ENCODE data around the gene CLMN. TPM values are rescaled to one million over a fixed set of nuclear protein-coding genes. Genes with fewer than 3 reads are reported as not detected.

Gene CLMN
- total RNA-seq, 2 experiments from 2014 or later, result 0.27 to 0.67 TPM

GRCh38 chr14:95302667-95303506 is 16.8 kb downstream of the CLMN start:
- no peak overlapping the region for H3K27ac Mint-ChIP-seq
- ChIA-PET CTCF (no interaction called here), POLR2A (no interaction called here)
- Histone ChIP-seq H3K27ac (ENCODE audit: low read depth in 1 of 2, low read length in 2 of 2) (no peak overlapping the region), H3K27me3 (ENCODE audit: control insufficient read depth in 1 of 2, insufficient read depth in 2 of 2, low read length in 2 of 2) (peaks cover 0 to 2% of the 10 kb centered on the region in 2 experiments), H3K36me3 (ENCODE audit: insufficient read depth, low read length) (no peaks in the 10 kb centered on the region), H3K9me3 (ENCODE audit: control insufficient read depth in 1 of 2, insufficient read depth in 1 of 2, low read length in 2 of 2) (peaks cover 0 to 5% of the 10 kb centered on the region in 2 experiments), H3K4me3 (ENCODE audit: low read length) (no peak overlapping the region), H3K4me1 (ENCODE audit: insufficient read depth, low read length) (no peaks in the 10 kb centered on the region)
- H3K36me3 Mint-ChIP-seq (ENCODE audit: low read depth), result no peaks in the 10 kb centered on the region
- peaks cover 32% of the 10 kb centered on the region for H3K27me3 Mint-ChIP-seq
- no peaks in the 10 kb centered on the region for H3K4me1 Mint-ChIP-seq (ENCODE audit: low read depth)
- no peak overlapping the region for H3K4me3 Mint-ChIP-seq
- intact Hi-C loops (cut with DNase I, micrococcal nuclease), result no loop called here
- TF ChIP-seq CTCF (IDR thresholded peaks at IDR 0.05), result no peak
- no peak for ATAC-seq (ENCODE audit: poor library complexity)
- H3K9me3 Mint-ChIP-seq, result no peaks in the 10 kb centered on the region
- DNase-seq, result no peak

GRCh38 chr14:95301527-95302187 is 18.1 kb downstream of the CLMN start:
- Mint-ChIP-seq H3K27me3 (peaks cover 36% of the 10 kb centered on the region), H3K9me3 (no peaks in the 10 kb centered on the region), H3K4me1 (ENCODE audit: low read depth) (no peaks in the 10 kb centered on the region), H3K4me3 (no peak overlapping the region), H3K27ac (no peak overlapping the region), H3K36me3 (ENCODE audit: low read depth) (no peaks in the 10 kb centered on the region)
- TF ChIP-seq CTCF (IDR thresholded peaks at IDR 0.05), result no peak
- ATAC-seq (ENCODE audit: poor library complexity) (no peak), DNase-seq (no peak)
- CTCF ChIA-PET, result no interaction called here
- no peaks in the 10 kb centered on the region for H3K36me3 ChIP-seq (ENCODE audit: insufficient read depth, low read length)
- intact Hi-C loops (cut with DNase I, micrococcal nuclease), result no loop called here
- no peak overlapping the region for H3K27ac ChIP-seq (ENCODE audit: low read depth in 1 of 2, low read length in 2 of 2)
- H3K4me1 ChIP-seq (ENCODE audit: insufficient read depth, low read length), result no peaks in the 10 kb centered on the region
- peaks cover 0 to 5% of the 10 kb centered on the region in 2 experiments for H3K9me3 ChIP-seq (ENCODE audit: control insufficient read depth in 1 of 2, insufficient read depth in 1 of 2, low read length in 2 of 2)
- H3K27me3 ChIP-seq (ENCODE audit: control insufficient read depth in 1 of 2, insufficient read depth in 2 of 2, low read length in 2 of 2), result peaks cover 2 to 4% of the 10 kb centered on the region in 2 experiments
- no peak overlapping the region for H3K4me3 ChIP-seq (ENCODE audit: low read length)
- POLR2A ChIA-PET, result no interaction called here

- ATAC-seq (ENCODE audit: poor library complexity) (no peak), DNase-seq (no peak)
- H3K4me1 ChIP-seq (ENCODE audit: insufficient read depth, low read length), result no peaks in the 10 kb centered on the region
- CTCF ChIA-PET, result no interaction called here
- intact Hi-C loops (cut with DNase I, micrococcal nuclease), result no loop called here
- no peak overlapping the region for H3K4me3 ChIP-seq (ENCODE audit: low read length)
- TF ChIP-seq CTCF (IDR thresholded peaks at IDR 0.05), result no peak
- no peak overlapping the region for H3K27ac ChIP-seq (ENCODE audit: low read depth in 1 of 2, low read length in 2 of 2)
- H3K27ac Mint-ChIP-seq, result no peak overlapping the region
- POLR2A ChIA-PET, result no interaction called here
- H3K36me3 Mint-ChIP-seq (ENCODE audit: low read depth), result no peaks in the 10 kb centered on the region
- H3K9me3 ChIP-seq (ENCODE audit: control insufficient read depth in 1 of 2, insufficient read depth in 1 of 2, low read length in 2 of 2), result peaks cover 0 to 5% of the 10 kb centered on the region in 2 experiments
- H3K9me3 Mint-ChIP-seq, result peaks cover 3% of the 10 kb centered on the region
- H3K4me1 Mint-ChIP-seq (ENCODE audit: low read depth), result no peaks in the 10 kb centered on the region
- H3K27me3 ChIP-seq (ENCODE audit: control insufficient read depth in 1 of 2, insufficient read depth in 2 of 2, low read length in 2 of 2), result peaks cover 2 to 4% of the 10 kb centered on the region in 2 experiments
- no peak overlapping the region for H3K4me3 Mint-ChIP-seq
- H3K27me3 Mint-ChIP-seq, result peaks cover 44% of the 10 kb centered on the region
- no peaks in the 10 kb centered on the region for H3K36me3 ChIP-seq (ENCODE audit: insufficient read depth, low read length)
Measured at GRCh38 chr14:95300697-95301526, 18.8 kb downstream of the CLMN start.
